ACHN (cell line): ENCODE results near the gene ENAH.
"Not testable (repeated sequence)": the region's sequence is repeated elsewhere in the genome, so short reads cannot be mapped to it uniquely, and the experiment has no call there.

Experiments
- DNase-seq: peaks from one replicate; pipeline ENCODE4 v3.0.0-alpha.2; 2015
- in situ Hi-C: cut with HindIII; loops from 2 replicates; pipeline ENCODE4 v1.10.0; 2017; ENCODE audit warnings: low sequenced_read_pairs, low pct_ligation_motif_present, low pct_unique_long_range_greater_than_20kb

Gene ENAH

GRCh38 chr1:225652729-225653462 is at the start of gene ENAH:
ENAH (minus strand) TSS chr1:225653123; CDS start chr1:225652690, 433 bp downstream.
- in situ Hi-C loops = no loop called here
- peak; percentile 86 for DNase-seq

- in situ Hi-C loops = no loop called here
- DNase-seq = peak; percentile 44
Observed at GRCh38 chr1:225700889-225701465, 48.1 kb upstream of the ENAH start.

GRCh38 chr1:225700164-225700821 is 47.4 kb upstream of the ENAH start:
- in situ Hi-C loops = no loop called here

GRCh38 chr1:225699336-225699735 is 46.4 kb upstream of the ENAH start:
- in situ Hi-C loops = no loop called here

More at GRCh38 chr1:225700164-225700821, 47.4 kb upstream of the ENAH start:
- peak; percentile 99 for DNase-seq

GRCh38 chr1:225698194-225698593 is 45.3 kb upstream of the ENAH start:
- DNase-seq, in situ Hi-C loops: not testable (repeated sequence)

More at GRCh38 chr1:225699336-225699735, 46.4 kb upstream of the ENAH start:
- no peak for DNase-seq

- in situ Hi-C loops = no loop called here
Observed at GRCh38 chr1:225697428-225697827, 44.5 kb upstream of the ENAH start.

GRCh38 chr1:225695578-225696337 is 42.8 kb upstream of the ENAH start:
- in situ Hi-C loops = no loop called here

More at GRCh38 chr1:225697428-225697827, 44.5 kb upstream of the ENAH start:
- no peak for DNase-seq

GRCh38 chr1:225694151-225694603 is 41.3 kb upstream of the ENAH start:
- DNase-seq = no peak
- in situ Hi-C loops = no loop called here

More at GRCh38 chr1:225695578-225696337, 42.8 kb upstream of the ENAH start:
- no peak for DNase-seq

- in situ Hi-C loops = not testable (repeated sequence)
Observed at GRCh38 chr1:225693697-225694096, 40.8 kb upstream of the ENAH start.

GRCh38 chr1:225693085-225693696 is 40.3 kb upstream of the ENAH start:
- in situ Hi-C loops = no loop called here
- DNase-seq = no peak

More at GRCh38 chr1:225693697-225694096, 40.8 kb upstream of the ENAH start:
- DNase-seq = not testable (repeated sequence)

- in situ Hi-C loops = no loop called here
- no peak for DNase-seq
Observed at GRCh38 chr1:225692517-225692879, 39.6 kb upstream of the ENAH start.

- peak; percentile 92 for DNase-seq
- in situ Hi-C loops = no loop called here
Observed at GRCh38 chr1:225691861-225692516, 39.1 kb upstream of the ENAH start.

GRCh38 chr1:225691377-225691776 is 38.5 kb upstream of the ENAH start:
- in situ Hi-C loops = no loop called here
- peak; percentile 42 for DNase-seq

GRCh38 chr1:225689882-225690459 is 37.0 kb upstream of the ENAH start:
- DNase-seq = no peak
- in situ Hi-C loops = no loop called here

- no peak for DNase-seq
- in situ Hi-C loops = no loop called here
Observed at GRCh38 chr1:225688345-225688744, 35.4 kb upstream of the ENAH start.

- DNase-seq = no peak
- in situ Hi-C loops = no loop called here
Observed at GRCh38 chr1:225685476-225686176, 32.7 kb upstream of the ENAH start.

GRCh38 chr1:225684741-225685140 is 31.8 kb upstream of the ENAH start:
- in situ Hi-C loops = no loop called here
- DNase-seq = no peak
